IMR-90 (cell line): ENCODE measurements around the gene R3HDM4. TPM values are rescaled to one million over a fixed set of nuclear protein-coding genes. Genes with fewer than 3 reads are reported as not detected.

Source experiments
- ATAC-seq: fragments of 200-7000 bp; cut with Tn5 transposase; 2 replicates; pipeline ENCODE4 v1.9.1; 2020; ENCODE audit warnings: low read depth, mild to moderate bottlenecking, moderate library complexity
- BruUV-seq: library from RNA; stranded (reverse); fragments of 400-500 nt; replicated peaks from 2 replicates; lab custom pipeline; 2021; lab: Mats Ljungman, UMichigan
- CTCF ChIA-PET: fragments of 300-600 bp; formaldehyde crosslinking; extraction: SDS; loops from one replicate; lab custom pipeline; 2021; ENCODE audit warnings: antibody characterized with exemption; lab: Yijun Ruan, JAX
- POLR2A ChIA-PET: fragments of 300-600 bp; sonication (Branson Sonifier 250); formaldehyde crosslinking; loops from one replicate; lab custom pipeline; 2022; ENCODE audit warnings: antibody characterized with exemption; ENCODE audit not compliant: unreplicated experiment; lab: Charles Lee
- DNase-seq: peaks from one replicate; pipeline ENCODE4 v3.0.0; 2013
- H2AFZ ChIP-seq: replicated peaks from 2 replicates; pipeline ENCODE3; 2013; ENCODE audit warnings: low read length, mild to moderate bottlenecking; ENCODE audit not compliant: poor library complexity
- H2AK5ac ChIP-seq: 2 replicates; pipeline ENCODE4 v1.6.1; 2013; ENCODE audit warnings: low read depth, low read length, inconsistent platforms
- H2AK9ac ChIP-seq: replicated peaks from 2 replicates; pipeline ENCODE3; 2013; ENCODE audit warnings: mild to moderate bottlenecking, low read depth, low read length, moderate library complexity; ENCODE audit not compliant: poor library complexity
- H2BK120ac ChIP-seq: 2 replicates; pipeline ENCODE4 v1.6.1; 2013; ENCODE audit warnings: low read depth, low read length, inconsistent platforms
- H2BK15ac ChIP-seq: 3 replicates; pipeline ENCODE4 v1.6.1; 2013; ENCODE audit warnings: low read depth, low read length, inconsistent platforms
- H2BK20ac ChIP-seq: 2 replicates; pipeline ENCODE4 v1.6.1; 2013; ENCODE audit warnings: low read depth, mild to moderate bottlenecking, inconsistent platforms, low read length, moderate library complexity
- H2BK5ac ChIP-seq: 2 replicates; pipeline ENCODE4 v1.6.1; 2013; ENCODE audit warnings: mild to moderate bottlenecking, low read depth, low read length, inconsistent platforms; ENCODE audit not compliant: poor library complexity, severe bottlenecking
- H3K14ac ChIP-seq: replicated peaks from 2 replicates; pipeline ENCODE4 v1.6.1; 2013; ENCODE audit warnings: low read depth, low read length, inconsistent platforms
- H3K18ac ChIP-seq: 2 replicates; pipeline ENCODE4 v1.6.1; 2013; ENCODE audit warnings: low read depth, low read length, control low read depth
- H3K23ac ChIP-seq: 2 replicates; pipeline ENCODE4 v1.6.1; 2013; ENCODE audit warnings: low read depth, low read length, inconsistent platforms
- H3K27ac ChIP-seq: 2 replicates; pipeline ENCODE4 v1.5.1; 2013; ENCODE audit warnings: mild to moderate bottlenecking, control low read depth, low read length; ENCODE audit not compliant: insufficient read depth
- H3K27me3 ChIP-seq: 2 replicates; pipeline ENCODE4 v1.6.1; 2013; ENCODE audit warnings: low read length; ENCODE audit not compliant: control insufficient read depth, insufficient read depth
- H3K36me3 ChIP-seq: 2 replicates; pipeline ENCODE4 v1.6.1; 2013; ENCODE audit warnings: low read length, mixed read lengths; ENCODE audit not compliant: control insufficient read depth, insufficient read depth
- H3K4ac ChIP-seq: 2 replicates; pipeline ENCODE4 v1.6.1; 2013; ENCODE audit warnings: low read depth, low read length, inconsistent platforms
- H3K4me1 ChIP-seq: 2 replicates; pipeline ENCODE4 v1.6.1; 2013; ENCODE audit warnings: low read length, mixed read lengths; ENCODE audit not compliant: control insufficient read depth, insufficient read depth
- H3K4me2 ChIP-seq: 2 replicates; pipeline ENCODE4 v1.6.1; 2013; ENCODE audit warnings: low read depth, mild to moderate bottlenecking, control low read depth, low read length, moderate library complexity
- H3K4me3 ChIP-seq: 2 replicates; pipeline ENCODE4 v1.5.1; 2013; ENCODE audit warnings: low read depth, mild to moderate bottlenecking, control low read depth, low read length, moderate library complexity; ENCODE audit not compliant: insufficient read depth
- H3K56ac ChIP-seq: 2 replicates; pipeline ENCODE4 v1.6.1; 2013; ENCODE audit warnings: low read length, inconsistent platforms; ENCODE audit not compliant: insufficient read depth; ENCODE audit errors: extremely low read depth
- H3K79me1 ChIP-seq, 2 experiments: 2 replicates each; pipeline ENCODE4 v1.6.1; 2013; ENCODE audit warnings: low read length in 2 of 2, inconsistent platforms in 1 of 2, low read depth in 1 of 2
- H3K9ac ChIP-seq: 2 replicates; pipeline ENCODE4 v1.6.1; 2013; ENCODE audit warnings: low read depth, low read length, control low read depth
- H3K9me1 ChIP-seq: 2 replicates; pipeline ENCODE4 v1.6.1; 2013; ENCODE audit warnings: low read length, inconsistent platforms; ENCODE audit not compliant: insufficient read depth
- H3K9me3 ChIP-seq: 2 replicates; pipeline ENCODE4 v1.6.1; 2013; ENCODE audit warnings: low read length; ENCODE audit not compliant: control insufficient read depth, insufficient read depth
- H4K20me1 ChIP-seq: 2 replicates; pipeline ENCODE4 v1.6.1; 2013; ENCODE audit warnings: low read length, inconsistent platforms; ENCODE audit not compliant: insufficient read depth
- H4K5ac ChIP-seq: 2 replicates; pipeline ENCODE4 v1.6.1; 2013; ENCODE audit warnings: mild to moderate bottlenecking, low read depth, low read length, control low read depth
- H4K8ac ChIP-seq, 2 experiments: 2 replicates each; pipeline ENCODE4 v1.6.1; 2013; ENCODE audit warnings: low read depth in 2 of 2, low read length in 2 of 2, control low read depth in 1 of 2, inconsistent platforms in 1 of 2
- H4K91ac ChIP-seq: 2 replicates; pipeline ENCODE4 v1.6.1; 2013; ENCODE audit warnings: low read depth, low read length, inconsistent platforms; ENCODE audit not compliant: insufficient read depth
- POLR2A ChIP-seq: IDR thresholded peaks from 2 replicates; pipeline ENCODE4 v1.6.1; 2012; ENCODE audit warnings: mild to moderate bottlenecking, low read depth, low read length
- RAD21 ChIP-seq: IDR thresholded peaks from 2 replicates; pipeline ENCODE4 v1.6.1; 2012; ENCODE audit warnings: low read length, improper control_type of control experiment
- SMC3 ChIP-seq: fragments of 150-350 bp; IDR thresholded peaks from 2 replicates; pipeline ENCODE4 v1.6.1; 2016; ENCODE audit warnings: low read depth, mild to moderate bottlenecking, antibody characterized with exemption, low read length, moderate library complexity
- WGBS, 2 experiments: methylation state at CpG; one replicate each; pipeline versions ENCODE4 v1.1.5 to v1.1.7; 2013; ENCODE audit warnings: missing lambda C conversion rate in 2 of 2; ENCODE audit not compliant: insufficient read length in 1 of 2; ENCODE audit errors: extremely low coverage in 2 of 2; 5-methylcytosine and 5-hydroxymethylcytosine counted together
- dilution Hi-C: fragments of 300-500 bp; cut with HindIII; formaldehyde crosslinking; loops from one replicate; pipeline ENCODE4 v1.14.3; 2018; ENCODE audit warnings: low sequenced_read_pairs; ENCODE audit not compliant: unreplicated experiment
- in situ Hi-C: fragments of 300-500 bp; cut with MboI; formaldehyde crosslinking; loops from 3 replicates; pipeline ENCODE4 v1.14.3; 2019; ENCODE audit warnings: low sequenced_read_pairs, inconsistent platforms, mixed read lengths
- intact Hi-C: fragments of 100-400 bp; cut with micrococcal nuclease; formaldehyde crosslinking; loops from 2 replicates; pipeline ENCODE4 v1.10.0; 2022
- polyA plus RNA-seq, 3 experiments: library from polyadenylated mRNA; depleted of rRNA; stranded (reverse); fragments of >200 nt; gene quantifications; 2 replicates each; pipeline ENCODE4 v1.2.3, GENCODE V29; 2012; ENCODE audit warnings: low replicate concordance in 1 of 3
- total RNA-seq: library from RNA; depleted of rRNA; stranded (reverse); fragments of >200 nt; gene quantifications from 2 replicates; pipeline ENCODE4 v1.2.3, GENCODE V29; 2012
- TF ChIP-seq, protein P1 (sequence below): conservative IDR thresholded peaks from 2 replicates; pipeline ENCODE4 v1.5.1; 2012; ENCODE audit warnings: mild to moderate bottlenecking, low read depth, low read length, improper control_type of control experiment

The R3HDM4 gene
- total and polyA plus RNA-seq, 2 of the 4 experiments (the other 2 are of a cell fraction), result 9.0 to 51.5 TPM

DNA sequence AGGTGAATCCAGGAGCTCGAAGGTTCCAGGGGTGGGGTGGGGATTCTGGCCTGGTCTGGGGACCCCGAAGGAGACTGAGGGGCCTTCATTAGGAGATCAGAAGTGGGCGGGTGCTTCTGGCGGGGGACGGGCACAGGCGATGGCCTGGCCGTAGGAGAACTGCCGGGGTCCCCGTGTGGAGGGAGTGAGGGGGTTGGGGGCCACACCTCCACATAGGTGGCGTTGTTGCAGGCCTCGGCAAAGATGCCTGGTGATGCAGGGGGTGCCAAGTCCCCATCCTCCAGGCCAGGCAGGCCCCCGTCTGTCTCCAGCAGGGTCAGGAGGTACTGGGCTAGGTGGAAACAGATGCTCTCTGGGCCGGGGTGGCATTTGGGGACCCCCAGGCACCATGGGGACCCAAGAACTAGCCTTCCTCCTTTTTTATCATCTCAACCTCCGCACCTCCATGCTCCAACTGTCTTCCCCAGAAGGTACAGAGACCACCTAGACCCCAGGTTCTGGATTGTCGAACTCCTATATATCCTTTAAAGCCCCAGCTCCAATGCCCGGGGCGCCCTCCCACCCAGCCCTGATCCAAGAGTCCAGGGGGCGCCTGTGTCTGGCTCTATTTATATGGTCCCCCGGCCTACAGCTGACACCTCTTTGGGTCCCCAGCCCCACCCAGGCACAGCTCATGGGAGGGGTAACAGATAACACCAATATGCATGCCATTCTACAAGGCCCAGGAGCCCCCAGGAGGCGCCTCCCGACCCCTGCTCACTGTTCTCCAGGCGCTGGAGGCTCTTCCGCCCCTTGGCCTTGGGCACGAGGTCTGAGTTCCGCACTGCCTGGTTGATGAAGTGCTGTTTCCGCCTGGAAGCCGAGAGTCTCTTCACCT, 11.6 kb downstream of the R3HDM4 start:
- peaks cover 2% of the 10 kb centered on the region; the same call in 1 of the 2 replicates for H3K4me1 ChIP-seq
- H2BK20ac ChIP-seq, result no peak overlapping the region
- H3K23ac ChIP-seq, result no peak overlapping the region
- no peak overlapping the region for H2AK9ac ChIP-seq
- H4K5ac ChIP-seq, result no peak overlapping the region
- dilution Hi-C loops (no loop called here), intact Hi-C loops (no loop called here), in situ Hi-C loops (no loop called here)
- DNase-seq, result no peak
- BruUV-seq, result no TSS peak
- H3K56ac ChIP-seq, result no peak overlapping the region
- H3K9me3 ChIP-seq, result no peaks in the 10 kb centered on the region
- no peak overlapping the region for H4K91ac ChIP-seq
- H3K27ac ChIP-seq, result no peak overlapping the region
- no peaks in the 10 kb centered on the region for H3K27me3 ChIP-seq
- H4K8ac ChIP-seq, result no peak overlapping the region
- H3K79me1 ChIP-seq, result peaks cover 12 to 49% of the 10 kb centered on the region in 2 experiments
- no peak for ATAC-seq
- H2BK15ac ChIP-seq, result no peak overlapping the region
- H3K4me2 ChIP-seq, result no peak overlapping the region
- 85% methylated on average over 14 of the region's 27 CpGs; no CpG with 5 or more reads in 1 of the 2 experiments for WGBS, 2 experiments
- no peak overlapping the region for H3K18ac ChIP-seq
- ChIA-PET CTCF (no interaction called here), POLR2A (no interaction called here)
- no peaks in the 10 kb centered on the region; the same call in 1 of the 2 replicates for H3K9me1 ChIP-seq
- H3K9ac ChIP-seq, result no peak overlapping the region
- H3K4me3 ChIP-seq, result no peak overlapping the region
- H2BK120ac ChIP-seq, result no peak overlapping the region
- peaks cover 28% of the 10 kb centered on the region for H3K36me3 ChIP-seq
- no peak overlapping the region for H2AFZ ChIP-seq
- no peak overlapping the region for H2AK5ac ChIP-seq
- H2BK5ac ChIP-seq, result no peak overlapping the region
- TF ChIP-seq SMC3 (no peak), RAD21 (no peak), POLR2A (no peak)
- TF ChIP-seq, protein P1, sequence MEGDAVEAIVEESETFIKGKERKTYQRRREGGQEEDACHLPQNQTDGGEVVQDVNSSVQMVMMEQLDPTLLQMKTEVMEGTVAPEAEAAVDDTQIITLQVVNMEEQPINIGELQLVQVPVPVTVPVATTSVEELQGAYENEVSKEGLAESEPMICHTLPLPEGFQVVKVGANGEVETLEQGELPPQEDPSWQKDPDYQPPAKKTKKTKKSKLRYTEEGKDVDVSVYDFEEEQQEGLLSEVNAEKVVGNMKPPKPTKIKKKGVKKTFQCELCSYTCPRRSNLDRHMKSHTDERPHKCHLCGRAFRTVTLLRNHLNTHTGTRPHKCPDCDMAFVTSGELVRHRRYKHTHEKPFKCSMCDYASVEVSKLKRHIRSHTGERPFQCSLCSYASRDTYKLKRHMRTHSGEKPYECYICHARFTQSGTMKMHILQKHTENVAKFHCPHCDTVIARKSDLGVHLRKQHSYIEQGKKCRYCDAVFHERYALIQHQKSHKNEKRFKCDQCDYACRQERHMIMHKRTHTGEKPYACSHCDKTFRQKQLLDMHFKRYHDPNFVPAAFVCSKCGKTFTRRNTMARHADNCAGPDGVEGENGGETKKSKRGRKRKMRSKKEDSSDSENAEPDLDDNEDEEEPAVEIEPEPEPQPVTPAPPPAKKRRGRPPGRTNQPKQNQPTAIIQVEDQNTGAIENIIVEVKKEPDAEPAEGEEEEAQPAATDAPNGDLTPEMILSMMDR, result no peak
- peaks cover 54% of the 10 kb centered on the region for H4K20me1 ChIP-seq
- no peak overlapping the region for H3K14ac ChIP-seq
- no peak overlapping the region for H3K4ac ChIP-seq
